GM18511 (cell line): ENCODE results near the gene TSPAN18.

Experiments used
- ATAC-seq: cut with Tn5 transposase; IDR thresholded peaks from one replicate; pipeline ENCODE4 v1.9.1; 2021; ENCODE audit warnings: mild to moderate bottlenecking, moderate library complexity; ENCODE audit not compliant: unreplicated experiment

Gene TSPAN18

GRCh38 chr11:44952500-44953260, 225.9 kb downstream of the TSPAN18 start:
- no peak for ATAC-seq

- ATAC-seq, result no peak
These were observed 227.5 kb downstream of the TSPAN18 start for GRCh38 chr11:44954051-44954906.

- ATAC-seq, result no peak
These were observed 228.4 kb downstream of the TSPAN18 start for GRCh38 chr11:44955015-44955738.

- ATAC-seq, result no peak
These were observed 230.3 kb downstream of the TSPAN18 start for GRCh38 chr11:44957040-44957515.

- no peak for ATAC-seq
These were observed 231.2 kb downstream of the TSPAN18 start for GRCh38 chr11:44957776-44958564.

- no peak for ATAC-seq
These were observed 232.3 kb downstream of the TSPAN18 start for GRCh38 chr11:44959064-44959463.

- no peak for ATAC-seq
These were observed 233.6 kb downstream of the TSPAN18 start for GRCh38 chr11:44960200-44960845.

GRCh38 chr11:44962464-44962863, 235.7 kb downstream of the TSPAN18 start:
- ATAC-seq, result no peak

- no peak for ATAC-seq
These were observed 236.4 kb downstream of the TSPAN18 start for GRCh38 chr11:44963136-44963535.

- no peak for ATAC-seq
These were observed 237.2 kb downstream of the TSPAN18 start for GRCh38 chr11:44963948-44964347.

- no peak for ATAC-seq
These were observed 237.9 kb downstream of the TSPAN18 start for GRCh38 chr11:44964526-44965209.

- no peak for ATAC-seq
These were observed 239.9 kb downstream of the TSPAN18 start for GRCh38 chr11:44966694-44967093.

- no peak for ATAC-seq
These were observed 241.3 kb downstream of the TSPAN18 start for GRCh38 chr11:44967930-44968496.

- no peak for ATAC-seq
These were observed 241.7 kb downstream of the TSPAN18 start for GRCh38 chr11:44968510-44968909.

- no peak for ATAC-seq
These were observed 243.0 kb downstream of the TSPAN18 start for GRCh38 chr11:44969651-44970252.

- ATAC-seq, result no peak
These were observed 243.5 kb downstream of the TSPAN18 start for GRCh38 chr11:44970293-44970692.

- ATAC-seq, result no peak
These were observed 244.4 kb downstream of the TSPAN18 start for GRCh38 chr11:44971185-44971584.

GRCh38 chr11:44972746-44973435, 246.1 kb downstream of the TSPAN18 start:
- no peak for ATAC-seq
